Activated CD8-positive, alpha-beta memory T cell treated with anti-CD3 and anti-CD28 coated beads, Interleukin-2, amount 50 U/mL, for 4 hours (primary cell): Measurements from ENCODE around the gene CFAP68.
A peak's percentile ranks its signal among the peaks of the same experiment; 100 is the strongest.

Source experiments
- DNase-seq: peaks from one replicate; pipeline ENCODE4 v3.0.0-alpha.2; 2020

CFAP68 gene

GRCh38 chr11:111878849-111879636 lies at the start of gene CFAP68, which contains the start of gene FDXACB1:
Gene CFAP68, plus strand, starts transcription at chr11:111879541. Its CDS starts 20 bp downstream, at chr11:111879561.
Gene FDXACB1, minus strand, starts transcription at chr11:111879165. Its CDS starts 33 bp downstream, at chr11:111879132.
- peak; percentile 93 for DNase-seq

GRCh38 chr11:111833524-111833923 lies 45.8 kb upstream of the CFAP68 start:
- DNase-seq = no peak

GRCh38 chr11:111834432-111835163 lies 44.7 kb upstream of the CFAP68 start:
- DNase-seq = no peak

GRCh38 chr11:111835665-111836064 lies 43.7 kb upstream of the CFAP68 start:
- no peak for DNase-seq

- no peak for DNase-seq
Observed at GRCh38 chr11:111836162-111836561, 43.2 kb upstream of the CFAP68 start.

GRCh38 chr11:111836721-111837120 lies 42.6 kb upstream of the CFAP68 start:
- no peak for DNase-seq

- DNase-seq = no peak
Observed at GRCh38 chr11:111837366-111837891, 41.9 kb upstream of the CFAP68 start.

GRCh38 chr11:111838054-111838453 lies 41.3 kb upstream of the CFAP68 start:
- DNase-seq = no peak

GRCh38 chr11:111840143-111840542 lies 39.2 kb upstream of the CFAP68 start:
- DNase-seq = no peak

GRCh38 chr11:111841370-111842053 lies 37.8 kb upstream of the CFAP68 start:
- peak; percentile 87 for DNase-seq

GRCh38 chr11:111843661-111844060 lies 35.7 kb upstream of the CFAP68 start:
- no peak for DNase-seq

- no peak for DNase-seq
Observed at GRCh38 chr11:111845276-111846028, 33.9 kb upstream of the CFAP68 start.

- no peak for DNase-seq
Observed at GRCh38 chr11:111846063-111846462, 33.3 kb upstream of the CFAP68 start.

- no peak for DNase-seq
Observed at GRCh38 chr11:111846636-111847035, 32.7 kb upstream of the CFAP68 start.

GRCh38 chr11:111849631-111850030 lies 29.7 kb upstream of the CFAP68 start:
- DNase-seq = no peak

- no peak for DNase-seq
Observed at GRCh38 chr11:111851067-111851466, 28.3 kb upstream of the CFAP68 start.

GRCh38 chr11:111851636-111852035 lies 27.7 kb upstream of the CFAP68 start:
- no peak for DNase-seq

GRCh38 chr11:111852103-111852502 lies 27.2 kb upstream of the CFAP68 start:
- DNase-seq = no peak

- no peak for DNase-seq
Observed at GRCh38 chr11:111855506-111855905, 23.8 kb upstream of the CFAP68 start.

GRCh38 chr11:111860257-111860656 lies 19.1 kb upstream of the CFAP68 start:
- DNase-seq = no peak

- DNase-seq = no peak
Observed at GRCh38 chr11:111870113-111870512, 9.2 kb upstream of the CFAP68 start.

- DNase-seq = no peak
Observed at GRCh38 chr11:111870522-111870885, 8.8 kb upstream of the CFAP68 start.
